ENCODE measurements around the gene IL32. TPM values are rescaled to one million over a fixed set of nuclear protein-coding genes. Genes with fewer than 3 reads are reported as not detected.

IL32 gene
- total and polyA plus RNA-seq, 2 of the 4 experiments (the other 2 are of a cell fraction), result 25.6 to 95.7 TPM

DNA sequence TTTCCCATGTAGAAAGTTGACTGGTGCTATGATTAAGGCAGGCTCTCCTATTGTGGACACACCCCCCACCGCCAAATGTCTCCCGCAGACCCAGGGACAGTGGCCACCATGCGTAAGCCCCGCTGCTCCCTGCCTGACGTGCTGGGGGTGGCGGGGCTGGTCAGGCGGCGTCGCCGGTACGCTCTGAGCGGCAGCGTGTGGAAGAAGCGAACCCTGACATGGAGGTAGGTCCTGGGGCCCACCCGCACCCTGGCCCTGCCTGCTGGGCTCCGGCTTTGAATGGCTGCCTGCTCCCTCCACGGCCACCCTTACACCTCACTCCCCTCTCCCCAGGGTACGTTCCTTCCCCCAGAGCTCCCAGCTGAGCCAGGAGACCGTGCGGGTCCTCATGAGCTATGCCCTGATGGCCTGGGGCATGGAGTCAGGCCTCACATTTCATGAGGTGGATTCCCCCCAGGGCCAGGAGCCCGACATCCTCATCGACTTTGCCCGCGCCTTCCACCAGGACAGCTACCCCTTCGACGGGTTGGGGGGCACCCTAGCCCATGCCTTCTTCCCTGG lies 15.4 kb upstream of the IL32 start:
- no peak for ATAC-seq (ENCODE audit: low read depth)
- Histone ChIP-seq H3K4me2 (ENCODE audit: low read depth, low read length) (no peak overlapping the region), H3K14ac (replicated peaks; ENCODE audit: low read depth, low read length) (no peak overlapping the region), H3K18ac (ENCODE audit: low read depth, low read length) (no peak overlapping the region), H2BK120ac (ENCODE audit: low read depth, low read length) (no peak overlapping the region), H3K9me1 (ENCODE audit: insufficient read depth, low read length) (peaks cover 3% of the 10 kb centered on the region; the same call in 1 of the 2 replicates), H3K4me1 (ENCODE audit: control insufficient read depth, insufficient read depth, low read length) (no peaks in the 10 kb centered on the region; the same call in 1 of the 2 replicates), H3K4me3 (ENCODE audit: insufficient read depth, low read depth, low read length) (no peak overlapping the region), H3K4ac (ENCODE audit: low read depth, low read length) (no peak overlapping the region), H2BK5ac (ENCODE audit: low read depth, low read length, poor library complexity, severe bottlenecking) (no peak overlapping the region), H4K8ac (ENCODE audit: low read depth in 2 of 2, low read length in 2 of 2) (no peak overlapping the region), H4K91ac (ENCODE audit: insufficient read depth, low read depth, low read length) (no peak overlapping the region), H4K20me1 (ENCODE audit: insufficient read depth, low read length) (no peaks in the 10 kb centered on the region), H3K56ac (ENCODE audit: extremely low read depth, insufficient read depth, low read length) (no peak overlapping the region), H3K9ac (ENCODE audit: low read depth, low read length) (no peak overlapping the region), H2AFZ (replicated peaks; ENCODE audit: low read length, poor library complexity) (no peak overlapping the region), H2AK9ac (replicated peaks; ENCODE audit: low read depth, low read length, poor library complexity) (no peak overlapping the region), H3K79me1 (ENCODE audit: low read depth in 1 of 2, low read length in 2 of 2) (no peaks in the 10 kb centered on the region), H4K5ac (ENCODE audit: low read depth, low read length) (no peak overlapping the region), H2BK20ac (ENCODE audit: low read depth, low read length) (no peak overlapping the region), H3K27me3 (ENCODE audit: control insufficient read depth, insufficient read depth, low read length) (peaks cover 52% of the 10 kb centered on the region), H3K27ac (ENCODE audit: insufficient read depth, low read length) (no peak overlapping the region), H3K9me3 (ENCODE audit: control insufficient read depth, insufficient read depth, low read length) (no peaks in the 10 kb centered on the region; the same call in 1 of the 2 replicates), H2AK5ac (ENCODE audit: low read depth, low read length) (no peak overlapping the region), H2BK15ac (ENCODE audit: low read depth, low read length) (no peak overlapping the region), H3K23ac (ENCODE audit: low read depth, low read length) (no peak overlapping the region), H3K36me3 (ENCODE audit: control insufficient read depth, insufficient read depth, low read length) (no peaks in the 10 kb centered on the region)
- TF ChIP-seq, protein P1, sequence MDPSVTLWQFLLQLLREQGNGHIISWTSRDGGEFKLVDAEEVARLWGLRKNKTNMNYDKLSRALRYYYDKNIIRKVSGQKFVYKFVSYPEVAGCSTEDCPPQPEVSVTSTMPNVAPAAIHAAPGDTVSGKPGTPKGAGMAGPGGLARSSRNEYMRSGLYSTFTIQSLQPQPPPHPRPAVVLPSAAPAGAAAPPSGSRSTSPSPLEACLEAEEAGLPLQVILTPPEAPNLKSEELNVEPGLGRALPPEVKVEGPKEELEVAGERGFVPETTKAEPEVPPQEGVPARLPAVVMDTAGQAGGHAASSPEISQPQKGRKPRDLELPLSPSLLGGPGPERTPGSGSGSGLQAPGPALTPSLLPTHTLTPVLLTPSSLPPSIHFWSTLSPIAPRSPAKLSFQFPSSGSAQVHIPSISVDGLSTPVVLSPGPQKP (IDR thresholded peaks at IDR 0.05; ENCODE audit: borderline replicate concordance, low read depth, low read length), result no peak
- no peak for TF ChIP-seq RFX5 (IDR thresholded peaks at IDR 0.05; ENCODE audit: low read depth, low read length)
- TF ChIP-seq, protein P2, sequence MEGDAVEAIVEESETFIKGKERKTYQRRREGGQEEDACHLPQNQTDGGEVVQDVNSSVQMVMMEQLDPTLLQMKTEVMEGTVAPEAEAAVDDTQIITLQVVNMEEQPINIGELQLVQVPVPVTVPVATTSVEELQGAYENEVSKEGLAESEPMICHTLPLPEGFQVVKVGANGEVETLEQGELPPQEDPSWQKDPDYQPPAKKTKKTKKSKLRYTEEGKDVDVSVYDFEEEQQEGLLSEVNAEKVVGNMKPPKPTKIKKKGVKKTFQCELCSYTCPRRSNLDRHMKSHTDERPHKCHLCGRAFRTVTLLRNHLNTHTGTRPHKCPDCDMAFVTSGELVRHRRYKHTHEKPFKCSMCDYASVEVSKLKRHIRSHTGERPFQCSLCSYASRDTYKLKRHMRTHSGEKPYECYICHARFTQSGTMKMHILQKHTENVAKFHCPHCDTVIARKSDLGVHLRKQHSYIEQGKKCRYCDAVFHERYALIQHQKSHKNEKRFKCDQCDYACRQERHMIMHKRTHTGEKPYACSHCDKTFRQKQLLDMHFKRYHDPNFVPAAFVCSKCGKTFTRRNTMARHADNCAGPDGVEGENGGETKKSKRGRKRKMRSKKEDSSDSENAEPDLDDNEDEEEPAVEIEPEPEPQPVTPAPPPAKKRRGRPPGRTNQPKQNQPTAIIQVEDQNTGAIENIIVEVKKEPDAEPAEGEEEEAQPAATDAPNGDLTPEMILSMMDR (conservative IDR thresholded peaks at IDR 0.05; ENCODE audit: low read depth, low read length), result no peak
- TF ChIP-seq BHLHE40 (IDR thresholded peaks at IDR 0.05; ENCODE audit: low read depth, low read length), result no peak
- no peak for TF ChIP-seq SMC3 (IDR thresholded peaks at IDR 0.05; ENCODE audit: low read depth, low read length)
- no peak for TF ChIP-seq MXI1 (IDR thresholded peaks at IDR 0.05; ENCODE audit: borderline replicate concordance, low read depth, low read length)
- no peak for TF ChIP-seq CEBPB (IDR thresholded peaks at IDR 0.05; ENCODE audit: low read depth, low read length)
- no peak for TF ChIP-seq MAFK (IDR thresholded peaks at IDR 0.05; ENCODE audit: low read depth, low read length)
- TF ChIP-seq NFE2L2 (IDR thresholded peaks at IDR 0.05; ENCODE audit: low read depth, low read length), result no peak
- TF ChIP-seq RAD21 (IDR thresholded peaks at IDR 0.05; ENCODE audit: low read length), result no peak
- TF ChIP-seq RCOR1 (IDR thresholded peaks at IDR 0.05; ENCODE audit: insufficient replicate concordance, low read length), result no peak
- TF ChIP-seq MAZ (IDR thresholded peaks at IDR 0.05; ENCODE audit: borderline replicate concordance, low read depth, low read length), result no peak
- TF ChIP-seq, protein P3, sequence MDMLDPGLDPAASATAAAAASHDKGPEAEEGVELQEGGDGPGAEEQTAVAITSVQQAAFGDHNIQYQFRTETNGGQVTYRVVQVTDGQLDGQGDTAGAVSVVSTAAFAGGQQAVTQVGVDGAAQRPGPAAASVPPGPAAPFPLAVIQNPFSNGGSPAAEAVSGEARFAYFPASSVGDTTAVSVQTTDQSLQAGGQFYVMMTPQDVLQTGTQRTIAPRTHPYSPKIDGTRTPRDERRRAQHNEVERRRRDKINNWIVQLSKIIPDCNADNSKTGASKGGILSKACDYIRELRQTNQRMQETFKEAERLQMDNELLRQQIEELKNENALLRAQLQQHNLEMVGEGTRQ (IDR thresholded peaks at IDR 0.05; ENCODE audit: low read depth, low read length), result no peak
- POLR2A ChIA-PET (ENCODE audit: unreplicated experiment), result no interaction called here
- intact Hi-C loops (cut with micrococcal nuclease) (no loop called here), in situ Hi-C loops (cut with MboI; ENCODE audit: low sequenced_read_pairs) (no loop called here), dilution Hi-C loops (cut with HindIII; ENCODE audit: low sequenced_read_pairs, unreplicated experiment) (no loop called here)
- 76% methylated on average over 16 of the region's 26 CpGs; no CpG with 5 or more reads in 1 of the 2 experiments for WGBS, 2 experiments (ENCODE audit: extremely low coverage in 2 of 2, insufficient read length in 1 of 2)
- DNase-seq, result no peak
- CTCF ChIA-PET, result no interaction called here
- no TSS peak for BruUV-seq (replicated peaks)

All from IMR-90 (cell line).